Prostate gland (tissue), 2 donors: ENCODE measurements around the gene IRF4.

Source experiments
- POLR2A ChIP-seq: fragments of 450-650 bp; IDR thresholded peaks from one replicate; pipeline ENCODE4 v1.6.1; 2016; ENCODE audit warnings: antibody characterized with exemption, mild to moderate bottlenecking
- TF ChIP-seq, protein P1 (sequence below), 4 experiments: fragments of 200-600 bp in 2 of 4; fragments of 450-650 bp in 2 of 4; sonication (generic) in 2 of 4; IDR thresholded peaks; 1 replicate in 3 of 4; 2 replicates in 1 of 4; pipeline ENCODE4 v1.5.1; 2016 to 2019; ENCODE audit warnings: antibody characterized with exemption in 4 of 4, mild to moderate bottlenecking in 2 of 4, moderate library complexity in 2 of 4

DNA sequence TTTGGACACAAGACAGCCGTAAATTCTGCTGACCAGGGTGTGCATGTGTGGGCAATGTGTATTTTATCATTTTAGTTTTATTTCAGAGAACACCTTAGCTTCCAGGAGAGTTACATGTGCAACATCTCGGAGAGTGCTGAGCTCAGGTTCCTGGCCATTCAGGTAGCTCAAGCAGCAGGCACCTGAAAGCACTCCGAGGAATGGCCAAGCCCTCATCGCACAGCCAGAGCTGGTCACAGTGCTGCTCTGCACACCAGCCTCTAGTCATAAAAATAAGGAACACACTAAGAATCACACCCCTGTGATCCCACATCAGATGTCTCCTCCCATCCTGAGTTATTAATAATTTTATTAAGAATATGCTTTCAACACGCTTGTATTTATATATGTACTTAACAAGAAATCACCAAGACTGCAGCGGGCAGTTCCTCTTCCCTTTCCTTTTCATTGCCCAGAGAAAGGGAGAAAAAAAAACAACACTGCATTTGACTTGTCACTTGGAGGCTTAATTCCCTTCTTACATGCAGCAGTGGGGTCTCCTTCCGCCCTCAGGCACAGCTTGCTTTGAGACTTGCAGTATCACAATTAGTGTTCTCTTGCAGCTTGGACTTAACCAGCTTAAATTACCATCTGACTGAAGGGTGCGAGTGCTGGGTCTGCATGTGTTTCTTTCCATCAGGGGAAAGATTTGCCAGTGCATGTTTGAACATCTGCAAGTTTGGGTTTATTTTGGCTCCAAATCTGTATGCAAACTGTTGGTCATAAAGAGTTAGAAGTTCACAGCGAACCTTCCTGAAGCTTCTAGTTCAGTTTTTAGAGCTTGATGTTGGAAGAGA lies 36.0 kb upstream of the IRF4 start:
- TF ChIP-seq POLR2A, result no peak
- TF ChIP-seq, protein P1, sequence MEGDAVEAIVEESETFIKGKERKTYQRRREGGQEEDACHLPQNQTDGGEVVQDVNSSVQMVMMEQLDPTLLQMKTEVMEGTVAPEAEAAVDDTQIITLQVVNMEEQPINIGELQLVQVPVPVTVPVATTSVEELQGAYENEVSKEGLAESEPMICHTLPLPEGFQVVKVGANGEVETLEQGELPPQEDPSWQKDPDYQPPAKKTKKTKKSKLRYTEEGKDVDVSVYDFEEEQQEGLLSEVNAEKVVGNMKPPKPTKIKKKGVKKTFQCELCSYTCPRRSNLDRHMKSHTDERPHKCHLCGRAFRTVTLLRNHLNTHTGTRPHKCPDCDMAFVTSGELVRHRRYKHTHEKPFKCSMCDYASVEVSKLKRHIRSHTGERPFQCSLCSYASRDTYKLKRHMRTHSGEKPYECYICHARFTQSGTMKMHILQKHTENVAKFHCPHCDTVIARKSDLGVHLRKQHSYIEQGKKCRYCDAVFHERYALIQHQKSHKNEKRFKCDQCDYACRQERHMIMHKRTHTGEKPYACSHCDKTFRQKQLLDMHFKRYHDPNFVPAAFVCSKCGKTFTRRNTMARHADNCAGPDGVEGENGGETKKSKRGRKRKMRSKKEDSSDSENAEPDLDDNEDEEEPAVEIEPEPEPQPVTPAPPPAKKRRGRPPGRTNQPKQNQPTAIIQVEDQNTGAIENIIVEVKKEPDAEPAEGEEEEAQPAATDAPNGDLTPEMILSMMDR (IDR thresholded peaks at IDR 0.05), result no peak
